Spleen (tissue), 7 donors: ENCODE results near the gene CST11.
"Not testable (repeated sequence)": the region's sequence is repeated elsewhere in the genome, so short reads cannot be mapped to it uniquely, and the experiment has no call there.

Experiments used
- POLR2A ChIP-seq, 3 donors: fragments of 450-650 bp; IDR thresholded peaks; one replicate each; pipeline ENCODE4 v1.5.1; 2017; ENCODE audit warnings: antibody characterized with exemption in 3 of 3, mild to moderate bottlenecking in 1 of 3
- POLR2AphosphoS5 ChIP-seq, 3 donors: sonication (generic); formaldehyde crosslinking; IDR thresholded peaks; one replicate each; pipeline ENCODE4 v1.5.1; 2017; ENCODE audit warnings: antibody characterized with exemption in 3 of 3
- TF ChIP-seq, protein P1 (sequence below), 11 experiments: fragments of 200-600 bp in 7 of 11; fragments of 450-650 bp in 4 of 11; sonication (generic) in 4 of 11; IDR thresholded peaks in 8 of 11; conservative IDR thresholded peaks in 3 of 11; 1 replicate in 7 of 11; 2 replicates in 4 of 11; pipeline versions ENCODE4 v1.4.0 to v1.8.0; 2016 to 2021; ENCODE audit warnings: antibody characterized with exemption in 11 of 11, inconsistent platforms in 4 of 11, mild to moderate bottlenecking in 1 of 11
- donor health status: DM: no; HTN: no; CAD: no; lungs with moderate emphysema.
- donor health status: DM: no; HTN: no; CAD: no.
- donor health status: DM: no; HTN: no; CAD: no.

DNA sequence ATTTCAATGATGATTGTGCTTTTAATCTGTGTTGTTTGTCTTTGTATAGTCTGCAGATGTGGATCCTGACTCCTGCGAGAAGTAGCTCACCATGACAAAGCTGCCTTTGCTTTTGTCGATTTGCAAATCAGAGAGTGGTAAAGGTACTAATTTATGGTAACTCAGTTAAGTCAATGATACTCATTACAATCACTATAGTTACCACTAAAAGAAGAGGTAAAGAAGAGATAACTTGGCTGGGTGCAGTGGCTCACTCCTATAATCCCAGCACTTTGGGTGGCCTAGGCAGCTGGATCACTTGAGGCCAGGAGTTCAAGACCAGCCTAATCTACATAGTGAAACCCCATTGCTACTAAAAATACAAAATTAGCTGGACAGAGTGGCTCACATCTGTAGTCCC, 20.6 kb upstream of the CST11 start:
- TF ChIP-seq, protein P1, sequence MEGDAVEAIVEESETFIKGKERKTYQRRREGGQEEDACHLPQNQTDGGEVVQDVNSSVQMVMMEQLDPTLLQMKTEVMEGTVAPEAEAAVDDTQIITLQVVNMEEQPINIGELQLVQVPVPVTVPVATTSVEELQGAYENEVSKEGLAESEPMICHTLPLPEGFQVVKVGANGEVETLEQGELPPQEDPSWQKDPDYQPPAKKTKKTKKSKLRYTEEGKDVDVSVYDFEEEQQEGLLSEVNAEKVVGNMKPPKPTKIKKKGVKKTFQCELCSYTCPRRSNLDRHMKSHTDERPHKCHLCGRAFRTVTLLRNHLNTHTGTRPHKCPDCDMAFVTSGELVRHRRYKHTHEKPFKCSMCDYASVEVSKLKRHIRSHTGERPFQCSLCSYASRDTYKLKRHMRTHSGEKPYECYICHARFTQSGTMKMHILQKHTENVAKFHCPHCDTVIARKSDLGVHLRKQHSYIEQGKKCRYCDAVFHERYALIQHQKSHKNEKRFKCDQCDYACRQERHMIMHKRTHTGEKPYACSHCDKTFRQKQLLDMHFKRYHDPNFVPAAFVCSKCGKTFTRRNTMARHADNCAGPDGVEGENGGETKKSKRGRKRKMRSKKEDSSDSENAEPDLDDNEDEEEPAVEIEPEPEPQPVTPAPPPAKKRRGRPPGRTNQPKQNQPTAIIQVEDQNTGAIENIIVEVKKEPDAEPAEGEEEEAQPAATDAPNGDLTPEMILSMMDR (IDR thresholded peaks at IDR 0.05 in 8 of 11, conservative IDR thresholded peaks at IDR 0.05 in 3 of 11): not testable (repeated sequence)
- not testable (repeated sequence) for TF ChIP-seq POLR2A, POLR2AphosphoS5 (IDR thresholded peaks at IDR 0.05)
